OCI-LY7 (cell line): ENCODE measurements around the gene MAPK11.

Source experiments
- EZH2phosphoT487 ChIP-seq: fragments of 200-600 bp; sonication (generic); IDR thresholded peaks from 2 replicates; pipeline ENCODE4 v1.6.1; 2018; ENCODE audit warnings: low read depth, borderline replicate concordance, mild to moderate bottlenecking, mixed run types, antibody characterized with exemption, low read length, moderate library complexity, mixed read lengths
- TF ChIP-seq, protein P1 (sequence below): fragments of 200-600 bp; sonication (generic); conservative IDR thresholded peaks from 2 replicates; pipeline ENCODE4 v1.5.1; 2014; ENCODE audit warnings: mild to moderate bottlenecking, antibody characterized with exemption, low read length, moderate library complexity, mixed read lengths

DNA sequence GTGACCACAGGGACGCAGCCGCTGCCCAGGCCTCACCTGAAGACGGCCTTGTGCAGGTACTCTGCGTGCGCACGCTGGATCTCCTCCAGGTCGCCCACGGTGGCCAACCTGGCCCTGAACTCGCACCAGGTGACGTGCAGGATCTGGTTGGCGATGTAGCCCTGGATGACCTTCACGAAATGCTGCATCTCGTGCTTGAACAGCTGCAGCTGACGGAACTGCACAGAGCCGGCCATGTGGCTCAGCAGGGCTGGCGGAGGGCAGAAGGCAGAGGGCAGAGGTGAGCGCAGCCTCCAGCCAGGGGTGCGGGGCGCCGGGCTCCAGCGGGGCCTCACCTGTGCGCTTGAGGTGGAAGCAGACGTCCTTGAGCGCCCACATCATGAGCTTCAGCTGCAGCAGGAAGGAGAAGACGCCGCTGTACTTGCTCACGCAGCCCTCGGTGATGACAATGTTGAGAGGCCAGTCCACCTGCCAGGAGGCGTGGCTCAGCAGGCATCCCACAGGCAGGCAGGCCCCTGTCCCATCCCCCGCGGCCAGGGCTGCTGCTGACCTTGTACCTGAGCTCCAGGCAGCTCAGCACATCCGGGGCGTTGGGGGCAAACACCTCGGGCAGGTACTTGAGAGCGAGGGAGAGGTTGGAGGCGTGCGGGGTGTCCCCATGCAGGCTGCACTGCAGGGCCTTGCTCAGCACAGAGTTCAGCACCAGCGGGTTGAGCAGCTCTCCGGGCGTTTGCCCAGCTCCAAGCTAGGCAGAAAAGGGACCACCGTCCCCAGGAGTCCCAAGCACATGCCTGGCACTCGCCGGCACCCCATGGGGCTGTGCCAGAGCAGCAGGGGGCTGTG is 51.8 kb downstream of the MAPK11 start:
- TF ChIP-seq, protein P1, sequence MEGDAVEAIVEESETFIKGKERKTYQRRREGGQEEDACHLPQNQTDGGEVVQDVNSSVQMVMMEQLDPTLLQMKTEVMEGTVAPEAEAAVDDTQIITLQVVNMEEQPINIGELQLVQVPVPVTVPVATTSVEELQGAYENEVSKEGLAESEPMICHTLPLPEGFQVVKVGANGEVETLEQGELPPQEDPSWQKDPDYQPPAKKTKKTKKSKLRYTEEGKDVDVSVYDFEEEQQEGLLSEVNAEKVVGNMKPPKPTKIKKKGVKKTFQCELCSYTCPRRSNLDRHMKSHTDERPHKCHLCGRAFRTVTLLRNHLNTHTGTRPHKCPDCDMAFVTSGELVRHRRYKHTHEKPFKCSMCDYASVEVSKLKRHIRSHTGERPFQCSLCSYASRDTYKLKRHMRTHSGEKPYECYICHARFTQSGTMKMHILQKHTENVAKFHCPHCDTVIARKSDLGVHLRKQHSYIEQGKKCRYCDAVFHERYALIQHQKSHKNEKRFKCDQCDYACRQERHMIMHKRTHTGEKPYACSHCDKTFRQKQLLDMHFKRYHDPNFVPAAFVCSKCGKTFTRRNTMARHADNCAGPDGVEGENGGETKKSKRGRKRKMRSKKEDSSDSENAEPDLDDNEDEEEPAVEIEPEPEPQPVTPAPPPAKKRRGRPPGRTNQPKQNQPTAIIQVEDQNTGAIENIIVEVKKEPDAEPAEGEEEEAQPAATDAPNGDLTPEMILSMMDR: no peak
- no peak for TF ChIP-seq EZH2phosphoT487
